ENCODE results near the gene OR10G3.

GRCh38 chr14:21553266-21553665 lies 26.6 kb downstream of the OR10G3 start:
- TF ChIP-seq CTCF (IDR thresholded peaks at IDR 0.05; ENCODE audit: insufficient read depth, low read depth, low read length) (no peak), EZH2 (IDR thresholded peaks at IDR 0.05; ENCODE audit: insufficient read depth, low read length) (no peak)

Data from astrocyte (in vitro differentiated cells and primary cell).